Measurements from ENCODE around the gene CCNG2. TPM values are rescaled to one million over a fixed set of nuclear protein-coding genes. Genes with fewer than 3 reads are reported as not detected.

CCNG2 gene
- total and polyA plus RNA-seq, 9 of the 15 experiments (the other 6 are each of a cell fraction or from before 2014, with no cell fraction given) = 0.49 to 6.6 (median 2.9) TPM

DNA sequence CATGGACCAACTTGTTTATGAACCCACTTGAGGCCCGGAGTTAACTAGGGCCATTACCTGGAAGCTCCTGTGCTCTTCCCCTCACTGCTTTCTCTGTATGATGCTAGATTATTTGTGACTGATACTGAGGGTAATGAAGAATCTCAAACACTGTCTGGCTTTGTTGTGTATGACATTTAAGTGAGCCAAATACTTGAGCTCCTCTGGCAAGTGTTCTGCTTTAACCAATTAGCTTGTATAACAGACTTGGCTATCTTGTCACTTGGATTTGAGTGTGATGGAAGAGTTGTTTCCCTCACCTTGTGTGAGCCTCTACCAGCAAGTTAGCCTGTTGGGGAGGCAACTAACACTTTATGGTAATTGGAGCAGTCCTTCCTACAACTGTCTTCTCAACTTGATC, 42.7 kb downstream of the CCNG2 start:
- no peaks in the 10 kb centered on the region for H4K20me1 ChIP-seq (replicated peaks; ENCODE audit: control insufficient read depth, insufficient read depth, low read length)
- intact Hi-C loops (cut with micrococcal nuclease) (loop anchor here (5.0 to 10.0 kb wide), 3 partner anchors 252 to 765 kb away; partner anchors contain the start of genes SEPTIN11 and SHROOM3), in situ Hi-C loops (cut with MboI) (no loop called here)
- H3K4me3 ChIP-seq = no peak overlapping the region
- FAIRE-seq (no peak), ATAC-seq (no peak), DNase-seq (ENCODE audit: extremely low read depth in 1 of 4, low spot score in 3 of 4) (no peak)
- H3K9me1 ChIP-seq (ENCODE audit: control insufficient read depth, insufficient read depth, low read length) = no peaks in the 10 kb centered on the region
- H2AFZ ChIP-seq (ENCODE audit: low read depth, low read length) = no peak overlapping the region
- H3K79me2 ChIP-seq (ENCODE audit: control insufficient read depth, insufficient read depth, low read length) = no peaks in the 10 kb centered on the region
- no TSS peak for BruUV-seq (replicated peaks)
- TF ChIP-seq, protein P1, sequence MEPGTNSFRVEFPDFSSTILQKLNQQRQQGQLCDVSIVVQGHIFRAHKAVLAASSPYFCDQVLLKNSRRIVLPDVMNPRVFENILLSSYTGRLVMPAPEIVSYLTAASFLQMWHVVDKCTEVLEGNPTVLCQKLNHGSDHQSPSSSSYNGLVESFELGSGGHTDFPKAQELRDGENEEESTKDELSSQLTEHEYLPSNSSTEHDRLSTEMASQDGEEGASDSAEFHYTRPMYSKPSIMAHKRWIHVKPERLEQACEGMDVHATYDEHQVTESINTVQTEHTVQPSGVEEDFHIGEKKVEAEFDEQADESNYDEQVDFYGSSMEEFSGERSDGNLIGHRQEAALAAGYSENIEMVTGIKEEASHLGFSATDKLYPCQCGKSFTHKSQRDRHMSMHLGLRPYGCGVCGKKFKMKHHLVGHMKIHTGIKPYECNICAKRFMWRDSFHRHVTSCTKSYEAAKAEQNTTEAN (CRISPR knock-in tag; IDR thresholded peaks at IDR 0.05) = no peak
- H3K4me1 ChIP-seq (replicated peaks in 1 of 2; ENCODE audit: control insufficient read depth in 2 of 2, insufficient read depth in 2 of 2, low read length in 2 of 2) = no peaks in the 10 kb centered on the region
- H3K9ac ChIP-seq (ENCODE audit: insufficient read depth in 1 of 2, low read depth in 2 of 2, low read length in 2 of 2) = no peak overlapping the region
- H3K9me3 ChIP-seq (replicated peaks; ENCODE audit: control insufficient read depth, insufficient read depth, low read depth, low read length) = no peaks in the 10 kb centered on the region
- H3K4me2 ChIP-seq (ENCODE audit: insufficient read depth, low read length) = no peak overlapping the region
- ChIA-PET CTCF (ENCODE audit: low intra/inter-chr PET ratio) (no interaction called here), POLR2A (no interaction called here)
- peaks cover 22 to 43% of the 10 kb centered on the region in 2 experiments for H3K27me3 ChIP-seq (ENCODE audit: control insufficient read depth in 2 of 2, insufficient read depth in 2 of 2, low read length in 2 of 2)
- no peaks in the 10 kb centered on the region for H3K36me3 ChIP-seq (ENCODE audit: control insufficient read depth, insufficient read depth, low read length)
- 0% methylated on average over 1 of the region's 1 CpG for WGBS (ENCODE audit: insufficient coverage, low coverage, missing lambda C conversion rate)
- no peak overlapping the region for H3K27ac ChIP-seq (ENCODE audit: extremely low read depth, low read depth, low read length)

DNA sequence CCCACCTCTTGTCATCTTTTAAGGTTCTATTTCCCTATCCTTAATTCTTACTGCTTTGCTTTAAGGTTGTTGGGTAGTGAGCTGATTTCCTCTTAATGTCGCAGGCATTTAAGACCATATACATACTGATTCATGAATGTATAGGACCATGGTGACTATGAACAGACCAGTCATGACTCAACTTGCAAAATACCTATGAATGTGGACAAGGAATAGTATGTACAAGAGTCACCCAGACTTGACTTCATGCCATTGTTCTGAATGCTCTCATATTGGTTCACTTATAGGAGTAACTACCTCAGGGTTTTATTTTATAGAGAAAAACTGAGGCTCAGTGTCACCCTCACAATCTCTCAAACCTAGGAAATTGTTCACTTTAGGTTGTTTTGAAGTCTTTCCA, 44.3 kb downstream of the CCNG2 start:
- H3K9ac ChIP-seq (ENCODE audit: insufficient read depth in 1 of 2, low read depth in 2 of 2, low read length in 2 of 2) = no peak overlapping the region
- no peaks in the 10 kb centered on the region for H3K36me3 ChIP-seq (ENCODE audit: control insufficient read depth, insufficient read depth, low read length)
- no peak overlapping the region for H3K4me3 ChIP-seq
- FAIRE-seq (no peak), ATAC-seq (no peak), DNase-seq (ENCODE audit: extremely low read depth in 1 of 4, low spot score in 3 of 4) (no peak)
- POLR2A ChIA-PET = interaction anchor here (0.7 kb wide), 1 partner anchor 59 kb away, joined by 3 read pairs; no protein-coding TSS in a partner anchor
- 0% methylated on average over 1 of the region's 1 CpG for WGBS (ENCODE audit: insufficient coverage, low coverage, missing lambda C conversion rate)
- in situ Hi-C loops (cut with MboI) = no loop called here
- no peaks in the 10 kb centered on the region for H3K9me1 ChIP-seq (ENCODE audit: control insufficient read depth, insufficient read depth, low read length)
- H3K4me1 ChIP-seq (replicated peaks in 1 of 2; ENCODE audit: control insufficient read depth in 2 of 2, insufficient read depth in 2 of 2, low read length in 2 of 2) = no peaks in the 10 kb centered on the region
- BruUV-seq (replicated peaks) = no TSS peak
- no peak overlapping the region for H3K4me2 ChIP-seq (ENCODE audit: insufficient read depth, low read length)
- no peaks in the 10 kb centered on the region for H3K79me2 ChIP-seq (ENCODE audit: control insufficient read depth, insufficient read depth, low read length)
- no peaks in the 10 kb centered on the region for H3K9me3 ChIP-seq (replicated peaks; ENCODE audit: control insufficient read depth, insufficient read depth, low read depth, low read length)
- intact Hi-C loops (cut with micrococcal nuclease) = loop anchor here (5.0 to 10.0 kb wide), 3 partner anchors 254 to 767 kb away; partner anchors contain the start of genes SEPTIN11 and SHROOM3
- H3K27me3 ChIP-seq (ENCODE audit: control insufficient read depth in 2 of 2, insufficient read depth in 2 of 2, low read length in 2 of 2) = peaks cover 22 to 33% of the 10 kb centered on the region in 2 experiments; a peak in 4 of 5 replicates
- no peak overlapping the region for H2AFZ ChIP-seq (ENCODE audit: low read depth, low read length)
- H3K27ac ChIP-seq (ENCODE audit: extremely low read depth, low read depth, low read length) = no peak overlapping the region
- CTCF ChIA-PET (ENCODE audit: low intra/inter-chr PET ratio) = no interaction called here
- no peaks in the 10 kb centered on the region for H4K20me1 ChIP-seq (replicated peaks; ENCODE audit: control insufficient read depth, insufficient read depth, low read length)
- TF ChIP-seq PHB2 (IDR thresholded peaks at IDR 0.05; ENCODE audit: low read depth) = no peak
- TF ChIP-seq DLX4 (CRISPR knock-in tag; IDR thresholded peaks at IDR 0.05) = no peak
- no peak for TF ChIP-seq GABPB1 (CRISPR knock-in tag; IDR thresholded peaks at IDR 0.05)
- TF ChIP-seq ZNF282 (CRISPR knock-in tag; IDR thresholded peaks at IDR 0.05) = no peak
- no peak for TF ChIP-seq PHTF2 (CRISPR knock-in tag; IDR thresholded peaks at IDR 0.05)
- no peak for TF ChIP-seq KAT7 (CRISPR knock-in tag; IDR thresholded peaks at IDR 0.05; ENCODE audit: borderline replicate concordance)
- no peak for TF ChIP-seq PURB (CRISPR knock-in tag; IDR thresholded peaks at IDR 0.05; ENCODE audit: low read depth)
- TF ChIP-seq IFI16 (CRISPR knock-in tag; IDR thresholded peaks at IDR 0.05) = no peak
- no peak for TF ChIP-seq STAT5B (CRISPR knock-in tag; IDR thresholded peaks at IDR 0.05)
- TF ChIP-seq ZNF764 (CRISPR knock-in tag; IDR thresholded peaks at IDR 0.05; ENCODE audit: low read depth) = no peak
- TF ChIP-seq TFE3 (CRISPR knock-in tag; IDR thresholded peaks at IDR 0.05) = no peak
- no peak for TF ChIP-seq KLF6 (CRISPR knock-in tag; IDR thresholded peaks at IDR 0.05; ENCODE audit: borderline replicate concordance)
- no peak for TF ChIP-seq XRCC3 (IDR thresholded peaks at IDR 0.05)
- TF ChIP-seq HIVEP1 (CRISPR knock-in tag; IDR thresholded peaks at IDR 0.05) = no peak
